CD4-positive, alpha-beta T cell treated with Interleukin-1 beta for 1 hour (primary cell): Measurements from ENCODE around the gene TUBGCP6.
A peak's percentile ranks its signal among the peaks of the same experiment; 100 is the strongest.
"Not testable (repeated sequence)": the region's sequence is repeated elsewhere in the genome, so short reads cannot be mapped to it uniquely, and the experiment has no call there.

Experiments used
- DNase-seq, 2 donors: peaks; one replicate each; pipeline ENCODE4 v3.0.0-alpha.2; 2020 to 2022

Gene TUBGCP6

DNA sequence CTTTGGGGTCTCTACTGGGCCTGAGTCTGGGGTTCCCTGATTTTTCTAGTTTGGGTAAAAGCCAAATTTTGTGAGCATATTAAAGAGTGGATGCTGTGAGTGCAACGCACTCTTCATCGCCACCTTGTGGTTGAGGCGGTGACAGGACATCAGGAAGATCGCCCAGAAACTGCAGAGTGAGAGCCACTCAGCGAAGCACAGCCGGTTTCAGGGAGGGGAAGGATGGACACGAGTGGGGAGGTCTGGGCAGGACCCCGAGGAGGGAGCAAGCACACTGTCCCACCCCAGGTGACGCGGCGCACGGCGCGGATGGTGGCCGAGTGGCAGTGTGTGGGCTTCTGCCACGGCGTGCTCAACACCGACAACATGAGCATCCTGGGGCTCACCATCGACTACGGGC is 34.9 kb downstream of the TUBGCP6 start:
- DNase-seq, result peak; percentile 72

DNA sequence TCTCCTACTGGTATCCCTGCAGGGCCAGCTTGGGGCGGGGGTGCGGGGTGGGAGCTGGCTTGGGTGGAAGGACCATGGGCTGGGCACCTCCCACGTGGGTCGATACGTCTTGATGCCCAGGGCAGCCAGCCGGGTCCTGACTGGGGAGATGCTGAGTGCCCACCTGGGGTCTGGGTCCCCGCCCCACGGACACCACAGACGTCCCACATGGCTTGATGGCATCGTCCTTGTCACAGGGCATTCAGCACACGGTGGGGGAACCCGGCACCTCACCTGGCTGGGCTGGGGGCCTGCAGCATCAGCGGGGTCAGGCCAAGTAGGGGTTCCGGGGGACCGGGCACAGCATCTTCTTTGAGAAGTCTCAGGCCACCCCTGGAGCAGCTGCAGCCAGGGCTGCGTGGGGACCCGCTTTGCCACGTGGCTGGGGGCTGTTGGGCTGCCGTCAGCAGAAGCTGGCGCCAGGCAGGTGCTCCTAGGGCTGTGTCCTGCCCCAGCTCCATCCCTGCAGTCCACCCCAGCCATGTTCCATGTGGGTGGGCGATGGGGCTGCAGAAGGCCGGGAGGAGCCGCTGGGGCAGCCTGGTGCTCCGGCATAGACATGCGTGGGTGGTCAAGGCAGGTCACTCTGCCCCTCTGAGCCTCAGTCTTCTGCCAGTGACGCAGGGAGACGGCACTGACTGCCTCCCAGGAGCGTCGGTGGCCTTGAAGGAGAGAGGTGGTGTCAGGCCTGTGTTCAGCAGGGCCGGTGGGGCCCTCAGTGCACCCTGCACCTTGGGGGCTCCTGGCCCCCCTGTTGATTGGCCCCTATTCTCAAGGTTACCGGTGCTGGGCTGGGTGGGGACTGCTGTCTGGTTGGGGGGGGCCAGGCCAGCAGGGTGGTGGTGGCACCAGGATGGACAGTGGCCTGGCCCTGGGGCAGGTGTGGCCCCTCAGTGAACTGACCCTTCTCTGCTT is 35.6 kb downstream of the TUBGCP6 start:
- no peak for DNase-seq

DNA sequence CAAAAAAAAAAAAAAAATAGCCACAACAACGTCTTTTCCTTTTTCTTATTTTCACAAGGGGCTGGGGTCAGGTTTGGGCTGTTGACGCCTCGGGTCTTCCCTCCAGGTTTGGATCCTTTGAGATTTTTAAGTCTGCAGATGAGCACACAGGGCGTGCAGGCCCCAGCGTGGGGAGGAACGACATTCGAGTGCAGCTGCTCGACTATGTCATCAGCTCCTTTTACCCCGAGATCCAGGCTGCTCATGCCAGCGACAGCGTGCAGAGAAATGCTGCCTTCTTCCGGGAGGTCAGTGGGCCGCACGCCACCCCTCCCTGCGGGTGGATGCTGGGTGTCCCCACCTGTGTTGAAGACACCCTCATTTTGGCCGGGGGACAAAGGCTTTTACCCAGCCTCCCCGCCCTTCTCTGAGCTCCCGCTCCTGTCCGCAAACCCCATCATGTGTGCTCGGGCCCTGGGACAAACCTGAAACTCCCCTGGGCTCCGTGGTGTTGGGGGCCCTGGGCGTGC is 36.3 kb downstream of the TUBGCP6 start:
- no peak for DNase-seq

DNA sequence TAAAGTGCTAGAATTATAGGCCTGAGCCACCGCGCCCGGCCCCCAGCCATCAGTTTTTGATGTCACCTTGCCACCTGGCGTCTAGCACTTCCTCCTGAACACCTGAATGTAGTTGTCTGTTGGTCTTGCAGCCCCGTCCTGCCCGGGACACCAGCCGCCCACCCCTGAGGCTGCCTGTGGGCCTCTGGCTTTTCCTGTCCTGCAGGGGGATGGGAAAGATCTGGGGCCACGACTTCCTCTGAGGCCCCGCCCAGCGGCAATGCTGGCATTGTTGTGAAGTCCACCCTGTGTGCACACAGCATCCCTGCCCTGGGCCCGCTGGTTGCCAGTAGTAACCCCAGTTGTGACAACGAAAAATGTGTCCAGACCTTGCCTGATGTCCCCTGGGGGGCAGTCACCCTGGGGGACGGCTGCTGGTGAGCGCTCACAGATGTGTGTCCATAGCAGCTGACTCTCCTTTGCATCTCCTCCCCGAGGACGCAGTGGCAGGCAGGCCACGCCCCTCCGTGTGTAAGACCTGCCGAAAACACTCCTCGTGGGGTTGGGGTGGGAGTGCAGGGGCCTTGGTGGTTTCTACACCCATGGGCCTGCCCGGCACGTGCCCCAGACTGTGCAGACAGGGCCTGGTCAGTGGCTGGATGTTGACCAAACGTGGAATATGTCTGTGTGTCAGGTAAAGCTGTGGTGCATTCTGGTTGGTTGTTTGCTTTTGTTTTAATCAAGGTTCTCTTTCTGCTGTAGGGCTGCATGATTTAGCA is 37.3 kb downstream of the TUBGCP6 start:
- peak in 1 of 2 donors; percentile 33 for DNase-seq

DNA sequence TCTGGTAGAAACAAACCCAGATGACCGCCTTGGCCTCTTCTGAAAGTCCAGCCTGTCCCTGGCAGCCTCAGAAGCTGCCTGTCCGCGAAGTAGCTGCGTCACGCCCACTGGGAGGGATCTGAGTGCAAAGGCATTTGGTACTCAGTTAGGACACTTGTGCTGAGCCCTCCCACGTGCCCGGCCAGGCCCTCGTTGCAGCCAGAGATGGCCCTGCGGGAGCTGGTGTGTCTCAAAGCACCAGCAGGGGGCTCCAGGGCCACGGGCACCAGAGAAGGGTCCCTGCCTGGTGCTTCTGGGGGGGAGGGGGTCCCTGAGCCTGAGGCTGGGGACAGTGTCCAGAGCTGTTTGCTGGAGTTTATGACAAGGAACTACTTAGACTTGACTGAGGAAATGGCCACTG is 38.2 kb downstream of the TUBGCP6 start:
- no peak for DNase-seq

DNA sequence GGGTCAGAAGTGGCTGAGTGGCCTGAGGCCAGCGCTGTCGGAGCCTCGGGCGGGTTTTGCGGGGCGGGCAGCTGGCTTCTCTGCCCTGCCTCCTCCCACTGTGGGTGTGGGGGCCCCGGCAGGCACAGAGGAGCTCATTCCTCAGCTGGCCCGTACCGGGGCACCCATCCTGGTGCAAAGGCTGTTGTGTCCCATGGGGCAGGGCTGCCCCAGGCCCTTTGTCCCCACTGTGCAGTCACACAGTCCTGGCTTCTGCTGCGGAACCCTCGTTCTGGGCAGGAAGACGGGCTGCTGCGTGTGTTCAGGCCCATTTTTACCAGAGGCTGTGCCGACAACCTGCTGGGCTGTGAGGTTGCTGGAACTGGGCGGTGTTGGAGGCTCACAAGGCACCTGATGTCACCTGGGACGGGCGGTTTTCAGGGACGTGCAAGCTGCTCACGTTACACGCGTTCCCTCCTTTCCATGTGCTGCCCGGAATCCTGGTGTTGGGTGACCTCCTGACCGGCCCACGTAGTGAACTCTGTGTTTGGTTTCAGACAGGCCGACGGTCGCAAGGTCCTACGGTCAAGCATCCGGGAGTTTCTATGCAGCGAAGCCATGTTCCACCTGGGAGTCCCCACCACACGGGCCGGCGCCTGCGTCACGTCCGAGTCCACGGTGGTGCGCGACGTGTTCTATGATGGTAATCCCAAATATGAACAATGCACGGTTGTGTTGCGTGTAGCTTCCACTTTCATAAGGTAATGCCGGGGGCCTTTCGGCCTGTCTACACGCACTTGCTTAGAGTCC is 38.8 kb downstream of the TUBGCP6 start:
- DNase-seq, result no peak

DNA sequence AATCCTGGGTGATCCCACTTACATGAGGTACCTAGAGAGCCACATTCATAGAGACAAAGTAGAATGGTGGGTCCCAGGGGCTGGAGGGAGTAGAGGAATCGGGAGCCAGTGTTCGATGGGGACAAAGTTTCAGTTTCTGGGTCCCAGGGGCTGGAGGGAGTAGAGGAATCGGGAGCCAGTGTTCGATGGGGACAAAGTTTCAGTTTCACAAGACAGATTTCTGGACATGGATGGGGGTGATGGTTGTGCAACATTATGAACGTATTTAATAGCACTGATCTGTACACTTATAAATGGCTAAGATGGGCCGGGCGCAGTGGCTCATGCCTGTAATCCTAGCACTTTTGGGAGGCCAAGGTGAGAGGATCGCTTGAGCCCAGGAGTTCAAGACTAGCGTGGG is 39.8 kb downstream of the TUBGCP6 start:
- not testable (repeated sequence) for DNase-seq

DNA sequence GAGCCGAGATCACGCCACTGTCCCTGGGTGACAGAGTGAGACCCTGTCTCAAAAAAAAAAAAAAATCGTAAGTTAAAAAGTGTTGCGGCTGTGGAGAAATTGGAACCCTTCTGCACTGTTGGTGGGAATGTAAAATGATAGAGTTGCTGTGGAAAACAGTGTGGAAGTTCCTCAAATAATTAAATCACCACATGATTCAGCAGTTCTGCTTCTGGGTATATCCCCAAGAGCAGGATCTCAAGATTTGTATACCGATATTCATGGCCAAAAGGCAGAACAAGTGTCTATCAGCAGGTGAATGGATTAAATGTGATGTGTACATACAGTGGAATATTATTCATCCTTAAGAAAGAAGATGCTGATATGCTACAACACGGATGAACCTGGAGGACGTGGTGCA is 40.3 kb downstream of the TUBGCP6 start:
- DNase-seq, result no peak

DNA sequence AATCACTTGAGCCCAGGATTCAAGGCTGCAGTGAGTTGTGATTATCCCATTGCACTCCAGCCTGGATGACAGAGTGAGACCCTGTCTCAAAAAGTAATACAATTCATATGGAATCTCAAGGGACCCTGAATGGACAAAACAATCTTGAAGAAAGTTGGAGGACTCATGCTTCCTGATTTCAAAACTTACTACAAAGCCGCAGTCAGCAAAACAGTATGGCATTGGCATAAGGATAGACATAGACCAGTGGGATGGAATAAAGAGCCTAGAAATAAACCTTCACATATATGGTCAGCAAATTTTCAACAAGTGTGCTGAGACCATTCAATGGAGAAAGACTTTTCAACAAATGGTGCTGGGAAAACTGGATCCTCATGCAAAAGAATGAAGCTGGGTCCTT is 41.5 kb downstream of the TUBGCP6 start:
- DNase-seq, result no peak

DNA sequence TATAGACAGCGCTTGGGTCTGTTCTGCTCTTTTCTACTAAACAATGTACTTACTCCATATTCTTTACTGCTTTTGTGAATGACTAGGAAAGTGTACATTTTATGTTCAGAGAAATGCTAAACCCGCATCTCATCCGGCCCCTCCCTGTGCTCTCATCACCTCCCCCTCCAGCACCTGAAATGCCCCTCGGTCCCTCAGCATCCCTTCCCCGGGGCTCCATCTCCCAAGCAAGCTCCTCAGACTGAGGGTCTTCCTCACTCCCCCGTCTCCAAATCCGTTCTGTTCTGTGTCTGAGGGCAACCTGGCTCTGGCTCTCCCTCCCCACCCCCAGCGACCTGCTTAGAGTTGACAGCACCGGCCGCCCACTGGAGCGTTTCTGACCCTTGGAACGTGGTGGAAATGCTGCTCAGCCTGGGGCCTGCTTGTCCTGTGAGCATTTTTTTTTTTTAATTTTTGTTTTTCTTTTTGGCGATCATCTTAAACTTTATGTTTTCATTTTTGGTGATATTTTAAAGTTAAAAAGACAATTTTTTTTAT is 42.6 kb downstream of the TUBGCP6 start:
- DNase-seq, result no peak

DNA sequence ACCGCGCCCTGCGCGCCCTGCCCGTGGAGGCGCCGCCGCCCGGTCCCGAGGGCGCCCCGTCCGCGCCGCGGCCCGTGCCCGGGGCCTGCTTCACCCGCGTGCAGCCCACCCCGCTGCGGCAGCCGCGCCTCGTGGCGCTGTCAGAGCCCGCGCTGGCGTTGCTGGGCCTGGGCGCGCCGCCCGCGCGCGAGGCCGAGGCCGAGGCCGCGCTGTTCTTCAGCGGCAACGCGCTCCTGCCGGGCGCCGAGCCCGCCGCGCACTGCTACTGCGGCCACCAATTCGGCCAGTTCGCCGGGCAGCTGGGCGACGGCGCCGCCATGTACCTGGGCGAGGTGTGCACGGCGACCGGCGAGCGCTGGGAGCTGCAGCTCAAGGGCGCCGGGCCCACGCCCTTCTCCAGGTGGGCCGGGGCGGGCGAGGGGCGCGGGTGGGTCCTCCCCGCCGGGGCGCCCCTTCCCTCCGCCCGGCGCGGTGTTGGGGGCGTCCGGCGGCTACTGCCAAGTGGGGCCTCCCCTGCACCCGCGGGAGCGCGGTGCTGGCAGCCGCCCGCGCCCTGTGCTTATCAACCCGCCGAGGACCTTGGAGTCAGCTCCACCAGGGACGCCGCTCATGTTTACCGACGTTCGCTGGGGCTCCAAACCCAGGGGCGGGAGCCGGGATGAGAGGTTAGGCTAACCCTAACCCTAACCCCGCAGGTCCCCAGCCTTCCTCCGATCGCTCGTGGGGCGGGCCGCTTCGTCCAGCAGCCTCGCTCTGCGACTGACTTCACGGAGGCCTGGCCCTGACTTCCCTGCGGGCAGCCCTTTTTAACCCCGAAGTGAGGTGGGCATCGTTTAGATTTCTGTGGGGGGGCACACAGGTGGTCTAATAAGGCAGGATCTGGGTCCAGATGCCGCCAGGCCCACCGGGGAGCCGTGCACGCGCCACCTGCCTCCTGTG is 43.4 kb downstream of the TUBGCP6 start:
- no peak for DNase-seq

DNA sequence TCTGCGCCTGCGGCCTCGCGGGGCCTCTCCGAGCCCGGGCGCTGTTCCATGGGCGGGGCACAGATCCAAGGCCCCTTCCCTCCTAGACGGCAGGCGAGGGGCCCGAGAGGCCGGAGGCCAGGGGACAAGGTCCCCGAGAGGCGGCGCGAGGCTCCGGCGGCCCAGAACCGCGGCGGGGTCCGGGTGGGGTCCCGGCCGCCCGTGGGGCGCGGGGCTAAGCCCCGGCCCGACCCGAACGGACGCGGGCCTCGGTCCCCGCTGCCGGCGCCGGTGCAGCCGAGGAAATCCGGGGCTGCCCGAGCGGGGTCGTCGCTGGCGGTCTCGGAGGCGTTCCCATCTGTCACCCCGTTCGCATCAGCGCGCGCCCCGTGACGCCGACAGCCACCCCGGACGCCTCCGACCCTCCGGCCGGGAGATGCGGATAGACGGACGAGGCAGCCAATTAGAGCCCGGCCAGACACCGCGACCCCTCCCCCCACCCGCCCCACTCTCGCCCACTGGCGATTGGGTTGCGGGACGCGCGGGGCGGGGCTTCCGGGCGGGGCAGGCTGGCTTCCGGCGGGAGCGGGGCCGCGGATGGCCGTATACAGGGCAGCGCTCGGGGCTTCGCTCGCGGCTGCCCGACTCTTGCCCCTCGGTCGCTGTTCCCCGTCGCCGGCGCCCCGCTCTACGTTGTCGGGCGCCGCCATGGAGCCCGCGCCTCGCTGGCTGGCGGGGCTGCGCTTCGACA is 44.2 kb downstream of the TUBGCP6 start, which contains the start of gene SELENOO:
SELENOO (plus strand) TSS at position 551 of the 730 bp plus-strand sequence; CDS start at position 577, 26 bp downstream.
- peak; percentile 92 to 93 for DNase-seq

DNA sequence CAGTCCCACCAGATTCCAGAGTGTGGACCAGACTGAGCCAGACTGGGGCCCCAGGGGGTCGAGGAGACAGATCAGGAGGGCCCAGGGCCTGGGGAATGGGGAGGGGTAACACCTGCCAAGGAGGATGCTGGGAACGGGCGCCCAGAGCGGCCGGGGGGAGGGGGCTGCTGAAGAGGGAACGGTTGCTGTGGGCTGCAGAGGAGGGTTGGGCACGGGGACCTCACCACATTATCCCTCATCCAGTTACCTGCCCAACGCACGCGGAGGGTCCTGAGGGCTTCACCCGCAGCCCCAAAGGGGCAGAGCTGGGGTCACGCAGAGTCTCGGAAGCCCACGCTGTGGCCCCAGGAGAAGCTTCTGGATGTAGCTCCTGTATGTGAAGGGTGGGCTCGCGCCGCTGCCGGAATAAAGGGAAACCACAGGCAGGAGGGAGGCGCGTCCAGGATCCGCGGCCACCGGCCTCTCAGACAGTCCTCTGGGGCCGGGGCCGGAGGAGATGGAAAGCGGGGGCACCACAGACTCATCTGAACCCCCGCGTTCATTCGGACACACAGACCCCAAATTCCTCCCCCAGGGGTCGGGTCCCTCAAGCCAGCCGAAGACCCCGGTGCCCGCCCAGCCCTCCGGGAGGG is 44.9 kb downstream of the TUBGCP6 start:
- DNase-seq, result no peak

DNA sequence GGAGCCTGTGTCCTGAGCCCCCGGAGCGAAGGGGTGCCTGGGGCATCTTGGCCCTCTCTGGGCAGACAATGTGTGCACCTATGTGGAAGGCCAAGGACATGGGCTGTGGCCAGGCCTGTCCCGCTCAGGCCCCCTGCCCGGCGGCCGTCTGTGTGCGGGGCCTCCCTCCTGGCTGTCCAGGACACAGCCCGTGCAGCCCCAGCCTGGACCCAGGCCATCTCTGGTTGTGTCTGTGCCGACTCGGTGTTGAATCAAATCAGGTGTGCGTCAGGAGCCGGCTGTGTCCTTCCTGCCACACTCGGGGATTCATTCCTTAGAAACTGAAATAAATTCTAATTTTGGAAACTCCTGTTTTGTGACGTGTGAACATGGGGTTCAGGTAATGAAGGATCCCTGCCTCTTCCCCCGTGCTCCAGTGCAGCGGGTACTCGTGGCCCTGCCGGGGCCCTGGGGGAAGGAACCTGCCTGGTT is 45.5 kb downstream of the TUBGCP6 start:
- DNase-seq, result no peak

DNA sequence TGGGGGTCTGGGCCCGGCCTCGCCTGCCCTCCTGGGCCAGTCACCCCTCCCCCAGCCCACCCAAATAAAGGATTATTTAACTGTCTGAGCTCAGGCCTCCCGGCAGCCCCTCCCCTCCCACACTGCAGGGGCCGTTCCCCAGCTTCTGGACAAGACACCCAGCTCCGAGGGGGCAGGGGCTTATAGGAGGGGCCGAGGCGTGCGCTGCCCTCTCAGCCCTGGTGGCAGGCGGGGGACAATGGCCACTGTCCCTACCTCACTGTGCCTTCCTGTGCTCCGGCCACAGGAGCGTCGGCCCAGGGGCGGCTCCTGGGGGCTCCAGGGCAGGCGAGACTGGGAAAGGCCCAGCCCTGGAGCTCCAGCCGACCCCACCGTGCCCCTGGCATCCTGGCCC is 46.2 kb downstream of the TUBGCP6 start:
- no peak for DNase-seq

DNA sequence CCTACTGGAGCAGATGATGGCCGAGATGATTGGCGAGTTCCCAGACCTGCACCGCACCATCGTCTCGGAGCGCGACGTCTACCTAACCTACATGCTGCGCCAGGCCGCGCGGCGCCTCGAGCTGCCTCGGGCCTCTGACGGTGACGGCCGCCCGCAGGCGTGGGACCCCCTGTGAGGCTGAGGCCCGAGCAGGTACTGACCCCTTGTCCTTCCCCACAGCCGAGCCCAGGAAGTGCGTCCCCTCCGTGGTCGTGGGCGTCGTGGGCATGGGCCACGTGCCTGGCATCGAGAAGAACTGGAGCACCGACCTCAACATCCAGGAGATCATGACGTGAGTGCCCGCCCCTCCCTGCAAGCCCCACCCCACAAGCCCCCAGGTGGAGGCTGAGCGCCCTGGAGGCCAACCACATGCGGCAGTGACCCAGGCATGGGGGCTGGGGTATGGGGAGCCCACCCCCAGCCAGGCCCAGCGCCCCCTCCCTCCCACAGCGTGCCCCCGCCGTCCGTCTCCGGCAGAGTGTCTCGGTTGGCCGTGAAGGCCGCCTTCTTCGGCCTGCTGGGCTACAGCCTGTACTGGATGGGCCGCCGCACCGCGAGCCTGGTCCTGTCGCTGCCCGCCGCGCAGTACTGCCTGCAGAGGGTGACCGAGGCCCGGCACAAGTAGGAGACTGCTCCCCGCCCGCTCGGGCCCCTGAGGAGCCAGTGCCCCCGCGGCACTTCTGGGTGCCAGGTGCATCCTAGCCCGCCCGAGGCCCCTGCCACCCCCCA is 46.8 kb downstream of the TUBGCP6 start:
- no peak for DNase-seq

DNA sequence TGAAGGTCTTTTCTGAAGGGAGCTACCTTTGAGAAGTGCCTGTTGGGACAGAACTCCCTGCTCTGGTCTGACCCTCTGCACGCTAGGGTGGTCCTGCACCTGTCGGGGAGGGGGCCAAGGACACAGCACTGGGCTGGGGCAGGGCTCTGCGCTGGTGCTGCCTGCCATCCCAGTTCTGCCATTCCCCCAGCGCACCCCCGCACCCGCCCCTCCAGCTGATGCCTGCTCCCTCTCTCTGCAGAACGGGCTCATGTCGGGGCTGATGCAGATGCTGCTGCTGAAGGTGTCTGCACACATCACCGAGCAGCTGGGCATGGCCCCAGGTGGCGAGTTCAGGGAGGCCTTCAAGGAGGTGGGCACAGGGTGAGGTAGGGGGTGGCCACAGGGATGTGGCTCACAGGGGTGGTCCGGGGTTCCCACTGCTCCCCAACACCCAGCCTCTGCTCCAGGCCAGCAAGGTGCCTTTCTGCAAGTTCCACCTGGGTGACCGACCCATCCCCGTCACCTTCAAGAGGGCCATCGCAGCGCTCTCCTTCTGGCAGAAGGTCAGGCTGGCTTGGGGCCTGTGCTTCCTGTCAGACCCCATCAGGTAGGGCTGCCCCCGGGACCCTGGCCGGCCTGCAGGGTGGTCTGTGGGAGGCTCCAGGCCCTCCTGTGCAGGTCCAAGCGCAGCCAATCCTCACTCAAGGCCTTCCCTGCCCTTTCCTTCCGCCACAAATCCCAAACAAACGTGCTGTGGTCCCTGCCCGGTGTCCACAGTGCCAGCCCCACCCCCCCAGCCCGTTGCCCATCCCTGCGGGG is 47.6 kb downstream of the TUBGCP6 start:
- DNase-seq, result no peak

DNA sequence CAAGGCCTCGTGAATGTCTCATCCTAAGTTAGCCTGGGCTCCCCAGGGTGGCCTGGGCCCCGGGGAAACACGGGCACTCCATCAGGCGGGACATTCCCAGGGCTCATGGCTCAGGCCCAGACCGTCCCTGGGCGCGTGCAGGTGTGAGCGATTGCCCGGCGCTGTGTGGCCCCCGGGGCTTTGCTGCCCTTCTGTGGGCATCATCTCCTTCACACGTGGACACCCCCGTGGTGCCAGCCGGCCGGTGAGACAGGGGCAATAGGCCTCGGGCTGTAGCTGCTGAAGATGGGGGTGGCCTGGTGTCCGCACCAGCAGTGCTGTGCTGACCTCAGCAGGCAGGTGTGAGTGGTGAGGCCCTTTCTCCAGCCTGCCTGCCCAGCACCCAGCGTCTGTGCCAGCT is 48.6 kb downstream of the TUBGCP6 start:
- DNase-seq, result no peak
